VCaP (cell line): ENCODE data around the gene SPTBN1.
A peak's percentile ranks its signal among the peaks of the same experiment; 100 is the strongest.

Experiments
- H3K27ac ChIP-seq: fragments of 450-650 bp; 2 replicates; pipeline ENCODE4 v1.5.1; 2017
- TF ChIP-seq, protein P1 (sequence below): fragments of 450-650 bp; conservative IDR thresholded peaks from 2 replicates; pipeline ENCODE4 v1.5.1; 2017; ENCODE audit warnings: mild to moderate bottlenecking, moderate library complexity

Gene SPTBN1

GRCh38 chr2:54636415-54637139 lies 180.4 kb downstream of the SPTBN1 start:
- H3K27ac ChIP-seq: no peak overlapping the region
- TF ChIP-seq, protein P1, sequence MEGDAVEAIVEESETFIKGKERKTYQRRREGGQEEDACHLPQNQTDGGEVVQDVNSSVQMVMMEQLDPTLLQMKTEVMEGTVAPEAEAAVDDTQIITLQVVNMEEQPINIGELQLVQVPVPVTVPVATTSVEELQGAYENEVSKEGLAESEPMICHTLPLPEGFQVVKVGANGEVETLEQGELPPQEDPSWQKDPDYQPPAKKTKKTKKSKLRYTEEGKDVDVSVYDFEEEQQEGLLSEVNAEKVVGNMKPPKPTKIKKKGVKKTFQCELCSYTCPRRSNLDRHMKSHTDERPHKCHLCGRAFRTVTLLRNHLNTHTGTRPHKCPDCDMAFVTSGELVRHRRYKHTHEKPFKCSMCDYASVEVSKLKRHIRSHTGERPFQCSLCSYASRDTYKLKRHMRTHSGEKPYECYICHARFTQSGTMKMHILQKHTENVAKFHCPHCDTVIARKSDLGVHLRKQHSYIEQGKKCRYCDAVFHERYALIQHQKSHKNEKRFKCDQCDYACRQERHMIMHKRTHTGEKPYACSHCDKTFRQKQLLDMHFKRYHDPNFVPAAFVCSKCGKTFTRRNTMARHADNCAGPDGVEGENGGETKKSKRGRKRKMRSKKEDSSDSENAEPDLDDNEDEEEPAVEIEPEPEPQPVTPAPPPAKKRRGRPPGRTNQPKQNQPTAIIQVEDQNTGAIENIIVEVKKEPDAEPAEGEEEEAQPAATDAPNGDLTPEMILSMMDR: no peak

DNA sequence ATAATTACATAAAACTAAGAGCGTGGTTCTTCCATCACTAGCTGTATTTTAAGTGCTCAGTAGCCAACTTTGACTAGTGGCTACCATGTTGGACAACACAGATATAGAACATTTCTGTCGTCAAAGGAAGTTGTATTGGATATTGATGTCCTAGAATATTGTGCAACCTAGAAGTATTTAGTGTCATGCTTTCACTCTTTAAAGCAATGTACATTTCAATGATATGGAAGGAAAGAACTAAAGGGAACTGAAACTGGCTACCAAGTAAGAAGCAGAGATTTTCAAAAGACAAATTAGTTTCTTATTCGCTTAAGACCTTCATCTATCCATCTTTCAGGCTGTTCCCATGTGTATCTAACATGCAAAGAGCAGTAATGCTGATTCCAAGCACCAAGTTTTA lies 182.0 kb downstream of the SPTBN1 start:
- H3K27ac ChIP-seq: no peak overlapping the region
- TF ChIP-seq, protein P1: no peak

GRCh38 chr2:54638774-54639187 lies 182.7 kb downstream of the SPTBN1 start:
- H3K27ac ChIP-seq: no peak overlapping the region
- TF ChIP-seq, protein P1: no peak

GRCh38 chr2:54639609-54640008 lies 183.5 kb downstream of the SPTBN1 start:
- TF ChIP-seq, protein P1: no peak
- no peak overlapping the region for H3K27ac ChIP-seq

GRCh38 chr2:54640834-54641540 lies 184.9 kb downstream of the SPTBN1 start:
- TF ChIP-seq, protein P1: no peak
- peak overlapping the region; percentile 34; the same call in 1 of the 2 replicates for H3K27ac ChIP-seq

DNA sequence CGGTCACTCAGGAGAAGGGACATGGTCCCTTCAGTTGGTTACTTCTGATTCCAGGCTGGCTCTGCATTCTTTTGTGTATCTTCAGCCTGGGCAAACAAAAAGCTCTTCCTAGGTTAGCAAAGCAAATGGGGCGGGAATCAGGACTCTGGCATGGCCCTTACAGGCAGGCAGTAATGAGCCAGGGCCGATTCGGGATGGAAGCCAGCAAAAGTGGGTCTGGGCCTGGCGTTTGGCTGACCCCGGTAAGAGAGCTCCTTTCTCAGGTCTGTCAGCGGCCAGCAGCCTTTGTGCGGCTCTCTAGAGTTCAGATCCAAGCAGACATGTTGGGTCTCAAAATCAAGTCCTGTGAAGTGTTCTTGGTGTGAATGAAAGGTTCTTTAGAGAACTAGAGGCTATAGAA lies 185.9 kb downstream of the SPTBN1 start:
- TF ChIP-seq, protein P1: no peak
- H3K27ac ChIP-seq: peak overlapping the region; percentile 34

DNA sequence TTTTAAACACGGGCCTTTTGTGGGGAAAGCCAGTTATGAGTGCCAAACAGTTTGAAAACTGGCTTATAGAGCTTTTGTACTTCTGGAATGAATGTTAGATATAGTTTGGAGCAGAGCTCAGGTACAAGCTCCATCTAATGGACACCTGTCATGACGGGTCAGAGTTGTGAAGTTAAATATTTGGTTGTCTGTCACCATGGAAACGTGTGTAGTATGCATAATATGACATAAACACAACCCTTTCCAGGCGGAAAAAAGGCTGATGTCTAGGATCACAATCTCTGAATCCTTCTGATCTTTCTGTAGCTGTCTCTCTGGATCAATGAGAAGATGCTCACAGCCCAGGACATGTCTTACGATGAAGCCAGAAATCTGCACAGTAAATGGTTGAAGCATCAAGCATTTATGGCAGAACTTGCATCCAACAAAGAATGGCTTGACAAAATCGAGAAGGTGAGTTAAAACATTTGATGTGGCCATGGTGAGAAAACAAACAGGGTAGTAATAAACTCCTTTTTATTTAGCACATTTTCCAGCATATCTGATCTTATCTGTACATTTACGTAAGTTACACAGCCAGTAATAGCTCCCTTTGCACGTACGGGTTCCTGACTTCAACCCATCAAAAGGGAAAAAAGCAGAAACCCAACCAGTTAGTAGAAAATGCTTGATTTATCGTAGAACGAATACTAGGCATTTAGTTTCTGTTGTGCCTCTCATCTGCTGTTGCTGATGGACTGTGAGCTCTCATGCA lies 186.7 kb downstream of the SPTBN1 start:
- H3K27ac ChIP-seq: no peak overlapping the region; the same call in 1 of the 2 replicates
- TF ChIP-seq, protein P1: no peak
